NCI-H146 treated with DMSO at 0.1 percent for 48 hours (cell line): ENCODE results near the gene LIN37.

Source experiments
- DNase-seq: peaks from one replicate; lab custom pipeline; 2025; ENCODE audit not compliant: unreplicated experiment; lab: John Stamatoyannopoulos, UW

Gene LIN37

GRCh38 chr19:35751839-35752745 is 3.7 kb downstream of the LIN37 start:
- DNase-seq, result no peak

GRCh38 chr19:35752746-35753350 is 4.5 kb downstream of the LIN37 start:
- DNase-seq, result no peak

GRCh38 chr19:35753634-35754369 is 5.4 kb downstream of the LIN37 start:
- DNase-seq, result no peak

GRCh38 chr19:35754370-35755130 is 6.2 kb downstream of the LIN37 start:
- no peak for DNase-seq

- no peak for DNase-seq
Measured at GRCh38 chr19:35755131-35755549, 6.8 kb downstream of the LIN37 start.

- DNase-seq, result no peak
Measured at GRCh38 chr19:35755550-35756376, 7.4 kb downstream of the LIN37 start.

- no peak for DNase-seq
Measured at GRCh38 chr19:35756377-35757230, 8.2 kb downstream of the LIN37 start, which contains the start of gene HSPB6. Gene HSPB6, minus strand, starts transcription at chr19:35757029. Its CDS starts 21 bp downstream, at chr19:35757008.

- no peak for DNase-seq
Measured at GRCh38 chr19:35757231-35757748, 8.9 kb downstream of the LIN37 start.

- peak; percentile 99 for DNase-seq
Measured at GRCh38 chr19:35757749-35758608, 9.6 kb downstream of the LIN37 start, which contains the start of gene PROSER3. Gene PROSER3, plus strand, starts transcription at chr19:35758176. Its CDS starts 40 bp downstream, at chr19:35758216.

GRCh38 chr19:35759697-35760096 is 11.3 kb downstream of the LIN37 start:
- DNase-seq, result no peak

- DNase-seq, result no peak
Measured at GRCh38 chr19:35760711-35761349, 12.5 kb downstream of the LIN37 start.

- DNase-seq, result no peak
Measured at GRCh38 chr19:35764432-35765315, 16.3 kb downstream of the LIN37 start.

GRCh38 chr19:35766571-35767104 is 18.3 kb downstream of the LIN37 start:
- DNase-seq, result no peak

- no peak for DNase-seq
Measured at GRCh38 chr19:35767288-35768081, 19.1 kb downstream of the LIN37 start.

- no peak for DNase-seq
Measured at GRCh38 chr19:35768082-35768421, 19.7 kb downstream of the LIN37 start.
